Mesendoderm (in vitro differentiated cells): ENCODE results near the gene FBN2. TPM values are rescaled to one million over a fixed set of nuclear protein-coding genes. Genes with fewer than 3 reads are reported as not detected.

Experiments used
- small RNA-seq: library from polyadenylated mRNA; stranded (forward); fragments of <200 nt; extraction: miRNeasy Mini kit (QIAGEN cat#:217004); gene quantifications from one replicate; pipeline ENCODE3, GENCODE V24; 2013; ENCODE audit not compliant: insufficient read depth

Gene FBN2

Small RNA genes within 50 kb of the gene (small RNA-seq; reads per million reads assigned to genes)
- gene RF00019 = not detected
